ENCODE data around the gene ANGPT4.

- TF ChIP-seq CTCF (IDR thresholded peaks at IDR 0.05; ENCODE audit: borderline replicate concordance, extremely low read depth, low read length, poor library complexity, severe bottlenecking) (no peak), EZH2 (IDR thresholded peaks at IDR 0.05; ENCODE audit: borderline replicate concordance, low read depth, low read length, severe bottlenecking) (no peak)
Observed at GRCh38 chr20:916125-916799, at the start of gene ANGPT4.
